Stimulated activated CD4-positive, alpha-beta T cell treated with anti-CD3 and anti-CD28 coated beads, TNF-alpha, amount 100 ng/mL, for 4 hours (primary cell): ENCODE results near the gene NCKAP5L.
"Not testable (repeated sequence)": the region's sequence is repeated elsewhere in the genome, so short reads cannot be mapped to it uniquely, and the experiment has no call there.

Experiments used
- DNase-seq, 3 experiments: peaks; one replicate each; pipeline ENCODE4 v3.0.0-alpha.2; 2020; ENCODE audit warnings: low read depth in 3 of 3

The NCKAP5L gene

DNA sequence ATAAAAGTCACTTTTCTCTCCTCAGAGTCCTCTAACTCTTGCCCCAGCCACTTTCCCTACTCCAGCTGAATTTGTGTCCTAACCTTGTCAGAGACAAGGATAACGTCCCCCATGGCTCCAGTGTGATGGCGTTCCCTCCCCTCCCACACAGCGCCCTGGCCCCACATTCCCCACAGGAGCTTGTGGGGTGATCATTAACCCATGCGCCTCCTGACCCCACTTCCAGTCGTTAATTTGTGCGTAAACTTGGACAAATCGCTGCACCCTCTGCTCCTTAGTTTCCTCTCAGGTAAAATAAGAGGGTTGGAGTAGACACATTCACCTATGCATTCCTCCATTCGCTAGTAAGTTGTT lies 37.5 kb upstream of the NCKAP5L start:
- DNase-seq, result no peak

DNA sequence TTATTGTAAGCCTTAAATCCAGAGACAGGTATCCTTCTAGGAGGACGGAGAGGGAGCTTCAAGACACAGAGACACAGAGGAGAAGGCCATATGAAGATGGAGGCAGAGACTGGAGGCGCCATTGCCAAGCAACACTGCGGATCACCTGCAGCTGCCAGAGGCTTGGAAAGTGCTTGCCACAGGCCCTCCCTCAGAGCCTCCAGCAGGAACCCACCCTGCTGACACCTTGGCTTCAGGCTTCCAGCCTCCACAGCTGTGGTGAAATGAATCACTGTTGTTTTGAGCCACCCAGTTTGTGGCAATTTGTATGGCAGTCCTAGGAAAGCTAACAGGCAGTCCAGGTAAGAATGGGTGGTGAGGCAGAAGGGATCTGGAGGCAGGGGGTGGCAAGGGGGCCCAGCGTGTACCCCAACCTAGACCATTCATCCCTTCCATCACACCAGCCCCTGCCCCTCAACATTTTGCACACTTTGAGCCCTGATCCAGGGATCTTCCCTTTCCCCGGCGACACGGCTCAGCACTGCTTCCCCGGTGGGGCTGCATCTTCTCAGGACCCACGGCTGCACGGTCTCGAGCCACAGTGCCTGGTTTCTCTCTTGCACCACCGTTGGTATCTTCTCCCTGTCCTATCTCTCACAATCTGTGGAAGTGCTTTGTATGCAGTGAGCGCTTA lies 37.0 kb upstream of the NCKAP5L start:
- no peak for DNase-seq

DNA sequence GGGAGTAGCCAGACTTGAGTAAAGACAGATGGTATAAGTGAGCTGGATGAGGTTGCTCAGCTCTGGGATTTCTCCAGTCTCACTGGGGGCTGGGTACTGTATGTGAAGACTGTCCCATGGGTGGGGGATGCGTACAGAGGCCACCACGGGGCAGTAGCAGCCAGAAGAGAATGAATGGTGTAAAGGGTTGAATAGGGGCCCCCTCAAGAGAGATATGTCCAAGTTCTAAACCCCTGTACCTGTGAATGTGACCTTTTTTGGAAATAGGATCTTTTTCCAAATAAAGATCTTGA lies 36.5 kb upstream of the NCKAP5L start:
- DNase-seq, result no peak

DNA sequence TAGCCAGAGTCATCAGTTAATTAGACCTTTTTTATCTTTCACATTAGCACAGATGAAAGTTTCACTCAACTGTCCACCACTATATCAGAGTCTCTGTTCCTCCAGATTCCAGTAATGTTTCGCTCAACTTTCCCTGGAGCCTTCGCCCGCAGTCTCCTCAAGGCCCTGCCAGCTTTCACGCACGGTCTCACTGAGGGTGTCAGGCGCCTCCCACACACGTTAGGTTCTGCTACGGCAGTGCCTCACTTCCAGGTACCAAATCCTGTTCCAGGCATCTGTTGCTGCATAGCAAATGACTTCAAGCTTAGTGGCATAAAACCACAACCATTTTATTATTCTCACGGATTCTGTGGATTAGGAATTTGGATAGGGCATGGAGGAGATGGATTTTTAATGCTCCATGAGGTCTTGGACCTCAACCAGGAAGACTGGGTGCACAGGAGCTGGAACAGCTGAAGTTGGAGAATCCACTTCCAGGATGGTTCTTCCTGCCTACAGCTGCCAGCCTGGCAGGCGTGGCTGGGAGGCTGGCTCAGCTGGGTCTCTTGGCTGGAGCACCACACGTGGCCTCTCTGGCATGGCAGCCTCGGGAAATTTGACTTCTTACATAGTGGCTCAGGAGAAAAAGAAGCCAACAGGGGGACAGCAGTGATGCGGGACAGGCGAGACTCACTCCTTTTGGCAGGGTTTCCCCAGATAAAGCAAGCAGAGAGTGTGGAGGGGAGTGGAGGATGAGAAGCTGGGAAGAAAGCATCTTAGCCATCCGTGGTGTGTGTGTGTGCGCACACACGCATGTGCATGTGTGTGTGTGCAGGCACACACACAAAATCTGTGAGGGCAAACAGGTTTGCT lies 36.0 kb upstream of the NCKAP5L start:
- DNase-seq, result no peak

DNA sequence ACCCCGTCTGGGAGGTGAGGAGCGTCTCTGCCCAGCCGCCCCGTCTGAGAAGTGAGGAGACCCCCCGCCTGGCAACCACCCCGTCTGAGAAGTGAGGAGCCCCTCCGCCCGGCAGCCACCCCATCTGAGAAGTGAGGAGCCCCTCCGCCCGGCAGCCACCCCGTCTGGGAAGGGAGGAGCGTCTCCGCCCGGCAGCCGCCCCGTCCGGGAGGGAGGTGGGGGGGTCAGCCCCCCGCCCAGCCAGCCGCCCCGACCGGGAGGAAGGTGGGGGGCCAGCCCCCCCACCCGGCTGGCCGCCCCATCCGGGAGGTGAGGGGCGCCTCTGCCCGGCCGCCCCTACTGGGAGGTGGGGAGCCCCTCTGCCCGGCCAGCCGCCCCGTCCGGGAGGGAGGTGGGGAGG lies 32.7 kb upstream of the NCKAP5L start:
- DNase-seq, result not testable (repeated sequence)

DNA sequence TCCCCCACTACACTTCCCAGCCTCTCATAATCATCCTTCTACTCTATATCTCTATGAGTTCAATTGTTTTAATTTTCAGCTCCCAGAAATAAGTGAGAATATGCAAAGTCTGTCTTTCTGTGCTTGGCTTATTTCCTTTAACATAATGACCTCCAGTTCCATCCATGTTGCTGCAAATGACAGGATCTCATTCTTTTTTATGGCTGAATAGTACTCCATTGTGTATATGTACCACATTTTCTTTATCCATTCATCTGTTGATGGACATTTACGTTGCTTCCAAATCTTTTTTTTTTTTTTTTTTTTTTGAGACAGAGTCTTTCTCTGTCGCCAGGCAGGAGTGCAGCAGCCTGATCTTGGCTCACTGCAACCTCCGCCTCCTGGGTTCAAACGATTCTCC lies 27.7 kb upstream of the NCKAP5L start:
- not testable (repeated sequence) for DNase-seq

DNA sequence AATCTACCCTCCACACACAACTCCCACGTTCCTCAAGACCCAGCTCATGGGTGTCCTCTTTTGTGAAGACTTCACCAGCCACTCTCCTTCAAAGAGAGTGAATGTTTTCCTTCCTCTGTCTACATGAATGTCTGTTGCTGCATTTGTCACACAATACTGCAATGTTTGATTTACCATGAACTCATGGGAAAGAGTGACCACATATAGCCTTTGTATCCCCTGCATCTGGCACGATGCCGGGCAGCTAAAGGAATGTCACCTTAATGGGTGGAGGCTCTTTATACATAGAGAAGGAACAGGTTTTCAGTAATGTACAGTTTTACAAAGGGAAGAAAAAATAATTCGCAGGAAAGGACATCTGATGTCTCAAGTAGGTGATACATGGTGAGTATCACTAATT lies 26.8 kb upstream of the NCKAP5L start:
- DNase-seq, result no peak

DNA sequence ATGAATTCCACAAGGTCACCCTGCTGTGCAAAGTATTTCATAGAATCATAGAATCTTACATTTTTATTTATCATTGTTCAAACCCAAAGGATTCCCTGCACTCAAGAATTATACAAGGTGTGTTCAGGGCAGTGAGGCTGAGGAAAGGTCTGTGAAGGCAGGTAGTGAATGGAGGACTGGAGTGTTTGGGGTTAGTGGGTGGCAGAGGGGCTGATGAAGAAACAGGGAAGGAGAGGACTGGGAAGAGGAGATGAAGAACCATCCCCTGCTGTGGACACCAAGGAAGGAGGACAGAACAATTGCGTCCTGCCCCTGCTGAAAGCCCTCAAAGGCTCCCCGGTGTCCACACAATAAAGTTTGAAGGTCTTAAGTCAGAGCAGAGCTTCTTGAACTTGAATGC lies 25.5 kb upstream of the NCKAP5L start:
- no peak for DNase-seq

DNA sequence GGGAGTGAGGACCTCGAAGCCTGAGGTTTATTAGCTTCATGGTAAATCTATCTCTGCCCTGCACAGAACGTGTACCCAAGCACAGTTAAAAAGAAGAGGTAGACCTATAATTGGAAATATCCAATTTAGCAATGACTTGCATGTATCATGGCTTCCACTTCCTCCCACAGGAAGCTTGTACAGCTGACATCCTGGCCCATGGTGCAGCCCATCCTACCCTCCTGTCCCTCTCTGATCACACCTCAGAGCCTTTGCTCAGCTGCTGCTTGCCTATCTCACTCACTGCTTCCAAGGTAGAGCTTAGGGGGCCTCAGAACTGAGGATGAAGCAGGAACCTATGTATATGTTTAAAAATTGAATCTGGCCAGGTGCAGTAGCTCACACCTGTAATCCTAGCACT lies 18.9 kb upstream of the NCKAP5L start:
- no peak for DNase-seq

DNA sequence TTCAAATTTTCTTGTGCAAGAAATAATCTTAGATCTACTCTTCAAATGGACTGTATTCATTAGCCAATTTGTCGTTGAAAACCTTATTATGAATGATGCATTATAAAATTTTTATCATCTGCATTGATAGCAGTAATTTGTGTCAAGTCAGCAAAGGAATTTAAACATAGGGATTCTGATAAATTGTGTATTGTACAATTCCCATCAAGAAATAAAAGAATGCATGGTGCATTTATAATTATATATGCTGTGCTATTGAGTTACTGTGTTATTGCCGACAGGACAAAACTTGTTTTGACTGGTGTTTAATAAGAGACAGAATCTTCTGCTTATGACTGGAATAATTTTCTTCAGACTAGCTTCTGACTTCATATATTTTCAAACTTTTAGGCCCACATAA lies 17.8 kb upstream of the NCKAP5L start:
- no peak for DNase-seq

DNA sequence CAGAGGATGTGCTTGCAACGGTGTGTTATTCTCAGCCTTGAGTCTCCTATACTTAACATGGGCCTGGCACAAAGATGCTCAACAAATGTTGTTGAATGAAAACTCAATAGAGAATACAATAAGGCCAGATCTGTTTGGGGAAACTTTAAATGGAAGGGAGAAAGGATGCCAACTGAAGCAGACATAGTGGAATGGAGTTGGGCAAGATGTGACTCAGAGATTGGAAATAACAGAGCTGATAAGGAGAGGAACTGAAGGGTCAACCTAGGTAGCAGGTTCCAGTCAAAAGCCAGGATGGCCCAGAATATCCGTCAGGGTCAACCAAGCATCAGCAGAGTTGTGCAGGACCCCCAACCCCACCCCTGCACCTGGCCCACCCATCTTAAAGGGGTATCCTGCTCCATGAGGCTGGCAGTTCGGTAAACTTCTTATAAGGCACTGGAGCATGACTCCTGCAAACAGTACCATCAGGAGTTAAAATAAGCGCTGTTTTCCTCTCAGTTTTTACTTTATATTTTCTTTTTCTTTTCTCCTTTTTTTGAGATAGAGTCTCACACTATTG lies 15.7 kb upstream of the NCKAP5L start:
- no peak for DNase-seq

DNA sequence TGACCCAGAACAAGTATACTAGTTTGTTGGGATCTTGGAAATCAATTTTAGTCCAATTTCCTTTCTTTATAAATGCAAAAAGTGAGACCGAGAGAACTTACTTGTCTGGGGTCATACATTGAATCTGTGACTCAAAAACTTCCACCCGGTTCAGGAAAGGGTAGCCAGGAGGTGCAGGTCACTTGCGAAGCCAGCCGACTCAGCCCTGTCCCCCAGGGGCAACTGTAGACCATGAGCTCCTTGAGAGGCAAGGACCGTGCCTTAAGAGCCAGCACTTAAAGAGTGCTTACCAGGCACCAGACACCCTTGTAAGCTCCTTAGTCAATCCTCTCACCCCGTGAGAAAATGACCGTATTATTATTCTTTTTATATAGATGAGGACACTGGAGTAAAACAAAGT lies 15.2 kb upstream of the NCKAP5L start:
- no peak for DNase-seq

DNA sequence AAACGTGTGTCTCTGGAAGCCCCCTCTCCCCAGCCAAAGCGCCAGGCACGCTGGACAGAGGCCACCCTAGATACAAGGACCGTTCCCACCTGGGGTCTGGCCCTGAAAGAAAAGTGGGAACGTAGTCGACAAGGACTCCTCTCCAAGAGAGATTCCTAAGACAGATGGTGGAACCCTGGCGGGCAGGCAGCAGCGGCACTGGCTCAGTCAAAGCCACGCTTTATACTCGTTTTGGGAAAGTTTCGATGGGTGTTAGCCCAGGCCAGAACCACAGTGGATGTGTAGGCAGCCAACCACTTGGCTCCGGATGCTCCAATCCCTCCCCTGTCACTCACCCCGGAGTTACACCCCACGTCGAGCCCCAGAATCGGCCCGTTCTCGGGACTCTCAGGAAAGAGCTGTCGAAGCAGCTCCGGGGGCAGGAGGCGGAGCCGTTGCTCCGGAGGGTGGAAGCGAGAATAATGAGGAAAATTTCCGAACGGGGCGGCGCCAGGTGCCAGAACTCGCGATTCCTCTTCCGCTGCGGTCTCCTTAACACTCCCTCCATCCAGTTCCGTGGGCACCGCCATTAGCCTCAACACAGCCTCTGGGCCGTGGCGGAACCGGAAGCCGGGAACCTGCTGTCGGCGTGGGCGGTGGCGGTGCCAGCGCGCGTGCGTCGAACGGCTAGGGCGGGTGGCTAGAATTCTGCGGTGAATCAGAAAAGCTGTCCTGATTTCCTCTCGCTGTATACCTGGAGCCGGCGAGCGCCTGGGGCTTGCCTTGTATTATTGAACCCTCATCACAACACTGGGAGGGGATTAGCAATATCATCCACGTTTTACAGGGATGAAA lies 14.5 kb upstream of the NCKAP5L start, which contains the start of gene BCDIN3D:
Gene BCDIN3D (minus strand): TSS at position 588 of the 834 bp plus-strand sequence. CDS start 19 bp downstream, at position 569.
- DNase-seq, result peak; percentile 87 to 92 (median 87)

DNA sequence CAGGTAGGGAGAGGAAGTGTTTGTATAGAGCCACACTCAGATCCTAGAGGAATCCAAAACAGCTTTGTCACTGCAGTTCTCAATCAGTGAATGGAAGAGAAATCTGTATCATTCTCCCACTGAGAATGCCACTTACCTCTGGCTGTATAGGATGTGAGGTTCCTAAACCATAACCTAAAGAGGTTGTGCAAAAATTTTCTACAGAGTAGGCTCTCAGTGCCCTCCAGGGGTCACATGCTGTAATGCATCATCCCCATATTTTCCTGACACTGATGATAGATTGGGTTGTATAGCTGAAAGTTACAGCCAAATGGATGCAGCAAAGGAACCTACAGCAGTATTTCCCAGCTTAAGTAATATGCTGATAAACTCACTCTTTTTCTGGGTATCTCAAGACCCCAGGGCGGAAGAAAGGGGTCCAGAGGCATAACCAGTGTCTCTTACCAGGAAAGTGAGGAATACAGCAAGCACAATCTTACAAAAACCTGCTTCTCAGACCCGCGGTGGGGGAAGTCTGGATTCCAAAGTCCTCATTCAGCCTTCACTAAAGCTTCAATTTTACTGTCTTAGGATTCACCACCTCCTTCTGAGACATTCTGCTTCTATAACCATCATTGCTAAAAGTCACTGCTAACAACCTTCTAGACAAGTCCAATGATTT lies 10.9 kb upstream of the NCKAP5L start:
- no peak for DNase-seq

DNA sequence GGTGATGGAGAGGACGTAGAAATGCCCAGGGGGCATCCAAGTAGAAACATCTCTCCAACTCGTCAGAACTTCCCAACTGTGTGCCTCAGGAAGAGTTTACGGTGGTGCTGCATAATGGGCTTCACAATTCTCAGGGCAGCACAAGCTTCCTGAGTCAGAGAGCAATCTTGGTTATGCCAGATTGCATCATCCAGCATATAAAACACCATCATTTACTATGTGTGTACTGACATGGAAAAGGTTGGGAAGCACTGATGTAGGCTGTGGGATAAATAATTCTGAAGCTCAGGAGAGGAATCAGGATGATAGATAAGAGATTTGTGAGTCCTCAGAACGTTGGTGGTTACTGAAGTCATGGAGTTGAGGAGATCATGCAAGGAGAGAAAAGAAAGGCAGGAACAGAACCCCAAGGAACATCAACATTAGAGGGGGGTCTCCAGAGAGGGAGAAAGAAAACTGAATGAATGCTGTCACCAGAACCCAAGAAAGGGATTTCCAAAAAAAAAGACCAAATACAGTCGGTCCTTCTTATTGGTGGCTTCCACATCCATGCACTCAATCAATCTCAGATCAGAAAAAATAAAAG lies 4.7 kb upstream of the NCKAP5L start:
- DNase-seq, result no peak

DNA sequence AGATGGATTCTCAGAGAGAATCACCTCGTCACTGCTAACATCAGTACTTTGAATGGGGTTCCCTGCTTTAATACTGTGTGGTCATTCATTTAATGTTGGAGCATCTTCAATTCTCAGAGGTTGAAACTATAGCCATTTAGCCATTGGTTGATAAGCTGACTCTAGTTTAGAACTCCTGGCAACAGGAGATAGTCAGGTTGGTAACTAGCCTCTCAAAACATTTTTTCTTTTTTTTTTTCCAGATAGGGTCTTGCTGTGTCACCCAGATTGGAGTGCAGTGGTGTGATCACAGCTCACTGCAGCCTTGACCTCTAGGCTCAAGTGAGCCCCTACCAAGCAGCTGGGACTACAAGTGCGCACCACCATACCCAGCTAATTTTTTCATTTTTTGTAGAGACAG lies 3.5 kb upstream of the NCKAP5L start:
- no peak for DNase-seq

DNA sequence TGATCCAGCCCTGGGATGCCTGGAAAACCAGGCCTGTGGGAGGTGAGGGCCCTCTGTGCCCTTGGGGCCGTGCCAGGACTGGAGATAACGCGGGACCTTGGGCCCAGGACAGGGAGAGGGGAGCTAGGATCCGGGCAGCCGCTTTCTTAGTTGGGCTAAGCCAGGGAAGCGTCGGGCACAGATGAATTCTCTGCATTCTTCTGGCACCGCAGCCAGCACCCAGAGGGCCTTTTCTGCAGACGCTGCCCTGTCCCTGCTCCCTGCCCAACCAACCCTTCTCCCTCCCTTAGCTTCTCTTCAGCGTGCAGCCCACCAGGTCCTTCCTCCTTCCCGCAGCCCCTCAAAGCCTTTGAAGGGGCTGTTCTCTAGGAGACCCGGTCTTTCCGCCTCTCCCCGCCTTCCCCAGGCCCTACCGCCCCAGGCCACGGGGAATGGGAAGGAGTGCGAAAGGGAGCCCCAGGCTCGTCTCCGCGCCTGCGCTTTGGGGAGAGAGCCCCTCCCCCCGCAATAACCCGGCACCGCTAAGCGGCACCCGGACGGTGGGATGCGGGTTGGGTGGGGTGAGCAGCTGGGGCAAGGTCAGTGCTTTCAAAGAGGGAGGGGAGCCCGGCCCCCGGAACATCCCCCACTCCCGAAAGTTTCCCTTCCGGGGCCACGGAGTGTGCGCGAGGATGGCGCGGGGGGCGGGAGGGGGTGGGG lies 663 bp downstream of the NCKAP5L start:
- peak in 2 of 3 experiments; percentile 26 to 29 for DNase-seq

DNA sequence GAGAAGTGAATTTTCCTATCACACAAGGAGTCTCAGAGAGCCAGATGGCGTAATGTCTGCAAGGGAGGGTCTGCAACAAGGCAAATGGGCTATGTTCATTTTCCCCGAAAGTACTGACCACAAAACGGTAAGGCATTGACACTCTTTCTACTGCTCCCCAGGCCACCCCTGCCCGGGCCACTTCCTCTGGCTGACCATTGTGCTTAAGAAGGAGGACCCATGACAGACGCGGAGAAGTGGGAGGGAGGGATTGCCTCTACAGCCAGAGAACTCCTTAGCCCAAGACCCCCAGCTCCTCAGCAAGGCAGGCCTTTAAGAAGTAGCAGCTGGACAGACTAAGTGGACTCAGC lies 1.2 kb downstream of the NCKAP5L start:
- no peak for DNase-seq

DNA sequence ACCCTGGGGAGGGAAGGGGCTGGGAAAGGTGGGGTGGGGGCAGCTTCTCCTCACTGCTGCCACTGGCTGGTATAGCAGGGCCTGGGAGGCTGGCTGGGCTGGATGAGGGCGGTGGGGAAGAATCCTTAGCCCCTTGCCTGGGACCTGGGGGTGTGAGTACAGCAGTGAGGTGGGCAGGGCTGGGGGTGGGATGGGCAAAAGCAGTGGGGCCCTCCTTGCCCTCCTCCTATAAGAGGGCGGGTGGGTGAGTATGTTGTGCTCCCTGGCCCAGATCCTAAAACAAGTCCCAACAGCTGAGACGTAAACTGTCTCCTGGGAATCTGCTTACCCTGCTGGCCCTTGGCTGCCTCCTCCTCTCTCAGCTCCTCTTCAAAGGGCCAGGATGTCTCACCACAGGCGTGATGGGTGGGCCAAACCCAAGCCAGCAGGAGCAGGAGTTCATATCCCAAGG lies 2.2 kb downstream of the NCKAP5L start:
- DNase-seq, result no peak

DNA sequence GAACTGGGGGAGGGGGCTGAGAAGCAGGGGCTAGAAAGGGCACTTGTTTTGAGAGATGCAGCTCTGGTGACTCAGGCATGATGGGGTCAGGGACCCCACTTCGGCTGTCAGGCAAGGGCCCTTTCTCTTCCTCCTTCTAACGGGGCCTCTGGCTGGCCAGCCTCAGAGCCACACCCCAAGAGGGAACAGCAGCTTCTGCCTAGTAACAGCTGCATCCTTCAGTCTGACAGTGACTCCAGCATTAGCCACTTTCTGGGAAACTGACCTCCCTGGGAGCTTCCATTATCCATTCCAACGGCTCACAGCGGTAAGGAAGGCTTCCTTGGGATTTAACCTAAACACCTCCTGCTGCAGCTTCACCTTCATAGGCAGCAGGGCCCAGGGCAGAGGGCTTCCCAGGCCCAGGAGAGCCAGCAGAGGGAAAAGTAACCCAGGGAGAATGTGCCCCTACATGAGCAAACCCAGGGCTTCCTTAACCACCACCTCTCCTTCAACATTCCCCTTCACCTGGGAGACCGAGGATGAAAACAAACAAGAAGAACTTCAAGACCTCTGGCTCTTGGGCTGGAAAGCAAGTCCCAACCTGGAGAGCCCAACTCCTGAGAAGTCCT lies 2.7 kb downstream of the NCKAP5L start:
- no peak for DNase-seq
